ENCODE results near the gene TCEA2. TPM values are rescaled to one million over a fixed set of nuclear protein-coding genes. Genes with fewer than 3 reads are reported as not detected.

Gene TCEA2
- total and polyA plus RNA-seq, 2 of the 13 experiments (the other 11 are each of a cell fraction or from before 2014, with no cell fraction given), result 28.1 to 33.7 TPM

DNA sequence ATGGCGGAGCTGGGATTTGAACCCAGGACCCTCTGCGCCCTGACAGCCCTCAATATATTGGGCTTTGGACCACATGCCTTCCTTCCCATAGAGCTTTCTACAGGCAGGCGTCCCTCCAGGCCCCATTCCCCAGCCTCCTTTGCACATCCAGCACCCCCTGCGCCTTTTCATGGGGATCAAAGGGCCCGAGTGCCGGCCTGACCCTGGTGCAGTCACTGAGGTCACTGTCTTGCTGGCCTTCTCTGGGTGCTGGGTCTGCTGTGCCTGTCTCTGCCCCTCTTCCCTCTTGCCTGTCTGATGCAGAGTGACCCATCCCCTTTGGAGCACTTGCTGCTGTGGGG lies 18.6 kb downstream of the TCEA2 start (continued):
- TF ChIP-seq MAZ (IDR thresholded peaks at IDR 0.05; ENCODE audit: borderline replicate concordance, low read depth, low read length), result no peak
- no peak for TF ChIP-seq MAZ (CRISPR knock-in tag; IDR thresholded peaks at IDR 0.05; ENCODE audit: low read depth)
- no peak for TF ChIP-seq ZNF24 (IDR thresholded peaks at IDR 0.05)
- no peak for TF ChIP-seq NFRKB (IDR thresholded peaks at IDR 0.05)
- TF ChIP-seq ZBTB7B (CRISPR knock-in tag; IDR thresholded peaks at IDR 0.05), result no peak
- TF ChIP-seq ZNF546 (CRISPR knock-in tag; conservative IDR thresholded peaks at IDR 0.05), result no peak
- no peak for TF ChIP-seq ZNF138 (CRISPR knock-in tag; IDR thresholded peaks at IDR 0.05; ENCODE audit: low read depth)
- TF ChIP-seq HOXA9 (CRISPR knock-in tag; IDR thresholded peaks at IDR 0.05; ENCODE audit: borderline replicate concordance), result no peak
- TF ChIP-seq HDAC2 (CRISPR knock-in tag; IDR thresholded peaks at IDR 0.05), result no peak
- TF ChIP-seq RARA (CRISPR knock-in tag; IDR thresholded peaks at IDR 0.05), result 0 out of 2 replicates have a peak, but pooled peaks have one; percentile 6
- TF ChIP-seq ERF (CRISPR knock-in tag; IDR thresholded peaks at IDR 0.05), result no peak
- TF ChIP-seq, protein P1, sequence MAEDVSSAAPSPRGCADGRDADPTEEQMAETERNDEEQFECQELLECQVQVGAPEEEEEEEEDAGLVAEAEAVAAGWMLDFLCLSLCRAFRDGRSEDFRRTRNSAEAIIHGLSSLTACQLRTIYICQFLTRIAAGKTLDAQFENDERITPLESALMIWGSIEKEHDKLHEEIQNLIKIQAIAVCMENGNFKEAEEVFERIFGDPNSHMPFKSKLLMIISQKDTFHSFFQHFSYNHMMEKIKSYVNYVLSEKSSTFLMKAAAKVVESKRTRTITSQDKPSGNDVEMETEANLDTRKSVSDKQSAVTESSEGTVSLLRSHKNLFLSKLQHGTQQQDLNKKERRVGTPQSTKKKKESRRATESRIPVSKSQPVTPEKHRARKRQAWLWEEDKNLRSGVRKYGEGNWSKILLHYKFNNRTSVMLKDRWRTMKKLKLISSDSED (CRISPR knock-in tag; IDR thresholded peaks at IDR 0.05), result no peak
- TF ChIP-seq TEAD3 (CRISPR knock-in tag; optimal IDR thresholded peaks at IDR 0.05; ENCODE audit: borderline replicate concordance), result no peak
- TF ChIP-seq ZNF326 (CRISPR knock-in tag; IDR thresholded peaks at IDR 0.05; ENCODE audit: borderline replicate concordance), result no peak
- TF ChIP-seq HMG20A (CRISPR knock-in tag; IDR thresholded peaks at IDR 0.05; ENCODE audit: borderline replicate concordance), result no peak
- TF ChIP-seq, protein P2, sequence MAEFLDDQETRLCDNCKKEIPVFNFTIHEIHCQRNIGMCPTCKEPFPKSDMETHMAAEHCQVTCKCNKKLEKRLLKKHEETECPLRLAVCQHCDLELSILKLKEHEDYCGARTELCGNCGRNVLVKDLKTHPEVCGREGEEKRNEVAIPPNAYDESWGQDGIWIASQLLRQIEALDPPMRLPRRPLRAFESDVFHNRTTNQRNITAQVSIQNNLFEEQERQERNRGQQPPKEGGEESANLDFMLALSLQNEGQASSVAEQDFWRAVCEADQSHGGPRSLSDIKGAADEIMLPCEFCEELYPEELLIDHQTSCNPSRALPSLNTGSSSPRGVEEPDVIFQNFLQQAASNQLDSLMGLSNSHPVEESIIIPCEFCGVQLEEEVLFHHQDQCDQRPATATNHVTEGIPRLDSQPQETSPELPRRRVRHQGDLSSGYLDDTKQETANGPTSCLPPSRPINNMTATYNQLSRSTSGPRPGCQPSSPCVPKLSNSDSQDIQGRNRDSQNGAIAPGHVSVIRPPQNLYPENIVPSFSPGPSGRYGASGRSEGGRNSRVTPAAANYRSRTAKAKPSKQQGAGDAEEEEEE (CRISPR knock-in tag; IDR thresholded peaks at IDR 0.05; ENCODE audit: borderline replicate concordance), result no peak
